Measurements from ENCODE around the gene CADM4.

CADM4 gene

GRCh38 chr19:43578787-43579186 is 60.9 kb downstream of the CADM4 start:
- no peak for DNase-seq

- DNase-seq, result no peak
These were observed 63.4 kb downstream of the CADM4 start for GRCh38 chr19:43575955-43576878.

GRCh38 chr19:43575156-43575950 is 64.3 kb downstream of the CADM4 start, which contains the start of the genes PINLYP and XRCC1:
PINLYP (plus strand) TSS chr19:43575801; CDS start chr19:43577192, 1,391 bp downstream.
XRCC1 (minus strand) TSS chr19:43575527; CDS start chr19:43575458, 69 bp downstream.
- peak; percentile 89 for DNase-seq

GRCh38 chr19:43574424-43575155 is 65.1 kb downstream of the CADM4 start:
- DNase-seq, result no peak

Data from activated gamma-delta T cell (primary cell).